Pancreas (tissue), 10 donors: ENCODE data around the gene NUMB. TPM values are rescaled to one million over a fixed set of nuclear protein-coding genes. Genes with fewer than 3 reads are reported as not detected.

ENCODE experiments used
- ATAC-seq, 4 donors: fragments of 200-7000 bp; cut with Tn5 transposase; one replicate each; pipeline versions ENCODE4 v1.8.0 to v1.9.1; 2020; ENCODE audit warnings: mild to moderate bottlenecking in 4 of 4, moderate library complexity in 4 of 4
- DNase-seq, 6 donors: peaks; one replicate each; pipeline ENCODE4 v3.0.0-alpha.2; 2020
- FAIRE-seq: peaks from 2 replicates; lab custom pipeline; 2012; peaks lifted over from hg19 to GRCh38; lab: Jason Lieb, UNC
- H3K27ac ChIP-seq, 4 donors: fragments of 200-600 bp; sonication (generic); 1 replicate in 3 of 4; 2 replicates in 1 of 4; pipeline versions ENCODE4 v1.5.0 to v1.8.0; 2020
- H3K27me3 ChIP-seq, 4 donors: fragments of 200-600 bp; one replicate each; pipeline ENCODE4 v1.8.0; 2021
- H3K36me3 ChIP-seq, 3 donors: fragments of 200-600 bp; sonication (generic) in 1 of 3; one replicate each; pipeline versions ENCODE4 v1.5.0 to v1.8.0; 2020 to 2021
- H3K4me1 ChIP-seq, 3 donors: fragments of 200-600 bp; one replicate each; pipeline ENCODE4 v1.8.0; 2021
- H3K4me3 ChIP-seq, 4 donors: fragments of 200-600 bp; sonication (generic) in 2 of 4; one replicate each; pipeline versions ENCODE4 v1.5.0 to v1.8.0; 2020 to 2021
- H3K9me3 ChIP-seq, 4 donors: fragments of 200-600 bp; one replicate each; pipeline ENCODE4 v1.8.0; 2021
- CTCF ChIP-seq, 4 donors: fragments of 200-600 bp; sonication (generic) in 3 of 4; IDR thresholded peaks; one replicate each; pipeline versions ENCODE4 v1.5.0 to v1.8.0; 2021; ENCODE audit warnings: antibody characterized with exemption in 4 of 4
- WGBS, 2 donors: extraction: QIAGEN DNeasy Blood & Tissue Kit; methylation state at CpG; one replicate each; pipeline ENCODE4 v1.1.7; 2013; 5-methylcytosine and 5-hydroxymethylcytosine counted together
- intact Hi-C, 3 donors: fragments of 100-400 bp; cut with DNase I; formaldehyde crosslinking; loops; one replicate each; pipeline versions ENCODE4 v1.11.1 to v1.14.2; 2022
- polyA plus RNA-seq, 2 donors: library from polyadenylated mRNA; stranded (reverse); fragments of 200-250 nt; gene quantifications; one replicate each; pipeline ENCODE4 v1.2.3, GENCODE V29; 2013
- total RNA-seq, 6 donors: library from RNA; stranded (reverse); fragmentation: NEBNext Ultra II Directional in 4 of 6; extraction: Animal tissue kit (Norgen Biotek cat#: 25700) in 4 of 6; gene quantifications; one replicate each; pipeline versions ENCODE4 v1.2.1 to v1.2.4, GENCODE V29; 2021 to 2023
- donor health status: healthy with polysubstance abuse.
- donor health status: DM: no; HTN: no; CAD: no; lungs with moderate emphysema.
- donor health status: DM: no; HTN: no; CAD: no.
- donor health status: control.
- donor health status: control.
- donor health status: Bipolar disorder and iron deficiency.
- donor health status: DM: yes; HTN: yes; CAD: no.
- donor health status: DM: no; HTN: no; CAD: no.
- donor health status: DM: no; HTN: no; CAD: no.
- donor health status: DM: yes; HTN: yes; CAD: no.

Gene NUMB
- total and polyA plus RNA-seq, 8 donors: 23.9 to 53.8 (median 32.5) TPM

GRCh38 chr14:73227812-73228781 lies 230.2 kb downstream of the NUMB start:
- H3K27ac ChIP-seq: peak overlapping the region in 2 of 4 donors; percentile 37 to 54
- no peaks in the 10 kb centered on the region for H3K36me3 ChIP-seq
- FAIRE-seq (no peak), DNase-seq (peak in 3 of 6 donors; percentile 44 to 55 (median 53)), ATAC-seq (peak; percentile 44 to 79 (median 70))
- H3K4me1 ChIP-seq: peaks cover 0 to 6% (median 0%) of the 10 kb centered on the region in 3 donors
- no peaks in the 10 kb centered on the region for H3K27me3 ChIP-seq
- no peak for TF ChIP-seq CTCF (IDR thresholded peaks at IDR 0.05)
- H3K4me3 ChIP-seq: no peak overlapping the region
- H3K9me3 ChIP-seq: no peaks in the 10 kb centered on the region
- intact Hi-C loops: no loop called here
- WGBS, 2 donors: 56% methylated on average over 25 of the region's 25 CpGs

GRCh38 chr14:73225496-73225895 lies 232.8 kb downstream of the NUMB start:
- Histone ChIP-seq H3K36me3 (peaks cover 0 to 2% (median 0%) of the 10 kb centered on the region in 3 donors), H3K4me1 (peaks cover 0 to 6% (median 0%) of the 10 kb centered on the region in 3 donors), H3K9me3 (no peaks in the 10 kb centered on the region), H3K27ac (no peak overlapping the region), H3K4me3 (no peak overlapping the region), H3K27me3 (no peaks in the 10 kb centered on the region)
- intact Hi-C loops: no loop called here
- FAIRE-seq (no peak), ATAC-seq (no peak), DNase-seq (no peak)
- WGBS, 2 donors: 90% methylated on average over 4 of the region's 4 CpGs
- TF ChIP-seq CTCF (IDR thresholded peaks at IDR 0.05): no peak

Other genes starting within 250 kb of the NUMB start
- gene PAPLN, start 221.0 kb downstream of the NUMB start, total RNA-seq: 10 to 100 TPM in 1 of 6 donors, 1 to 10 TPM in 5; 1.1 to 18.3 (median 2.9) TPM
- 1 to 10 TPM; 2.9 to 6.6 TPM for gene PAPLN, start 221.0 kb downstream of the NUMB start, polyA plus RNA-seq
- 1 to 10 TPM; 4.3 to 8.0 (median 6.6) TPM for gene RIOX1, start 32.4 kb upstream of the NUMB start, total RNA-seq
- gene RIOX1, start 32.4 kb upstream of the NUMB start, polyA plus RNA-seq: 1 to 10 TPM; 4.1 to 4.3 TPM
- gene ACOT1, start 78.6 kb upstream of the NUMB start, total RNA-seq: 1 to 10 TPM in 5 of 6 donors, under 1 TPM in 1; 0.69 to 2.8 (median 1.5) TPM
- 1 to 10 TPM; 1.0 to 1.5 TPM for gene ACOT1, start 78.6 kb upstream of the NUMB start, polyA plus RNA-seq
- under 1 TPM in 5 of 6 donors, not detected in 1; 0.09 to 0.22 (median 0.14) TPM for gene HEATR4, start 100.4 kb upstream of the NUMB start, total RNA-seq
- gene HEATR4, start 100.4 kb upstream of the NUMB start, polyA plus RNA-seq: under 1 TPM; 0.05 to 0.65 TPM
- 10 to 100 TPM in 3 of 6 donors, 1 to 10 TPM in 3; 4.4 to 11.6 (median 9.3) TPM for gene ACOT2, start 110.7 kb upstream of the NUMB start, total RNA-seq
- gene ACOT2, start 110.7 kb upstream of the NUMB start, polyA plus RNA-seq: 10 to 100 TPM in 1 of 2 donors, 1 to 10 TPM in 1; 9.3 to 12.8 TPM
- 1 to 10 TPM in 4 of 6 donors, under 1 TPM in 1, not detected in 1; 0.59 to 1.9 (median 1.2) TPM for gene ACOT4, start 133.3 kb upstream of the NUMB start, total RNA-seq
- gene ACOT4, start 133.3 kb upstream of the NUMB start, polyA plus RNA-seq: under 1 TPM; 0.68 to 0.75 TPM
- gene ACOT6, start 154.0 kb upstream of the NUMB start, total RNA-seq: not detected
- not detected for gene ACOT6, start 154.0 kb upstream of the NUMB start, polyA plus RNA-seq
- 1 to 10 TPM; 4.7 to 9.2 (median 7.1) TPM for gene DNAL1, start 186.4 kb upstream of the NUMB start, total RNA-seq
- 1 to 10 TPM; 3.2 to 3.8 TPM for gene DNAL1, start 186.4 kb upstream of the NUMB start, polyA plus RNA-seq